GM19099 (cell line): ENCODE results near the gene MC1R.
A peak's percentile ranks its signal among the peaks of the same experiment; 100 is the strongest.

ENCODE experiments used
- POLR2A ChIP-seq: IDR thresholded peaks from 3 replicates; pipeline ENCODE4 v1.6.1; 2011; ENCODE audit warnings: low read depth; ENCODE audit not compliant: insufficient read length; ENCODE audit errors: extremely low read depth

MC1R gene

GRCh38 chr16:89918453-89919347 is at the start of gene MC1R:
MC1R (plus strand) TSS chr16:89918862; CDS start chr16:89919259, 397 bp downstream.
- no peak for TF ChIP-seq POLR2A

GRCh38 chr16:89869911-89870310 is 48.8 kb upstream of the MC1R start:
- TF ChIP-seq POLR2A, result no peak

GRCh38 chr16:89870440-89870839 is 48.2 kb upstream of the MC1R start:
- TF ChIP-seq POLR2A, result no peak

GRCh38 chr16:89871895-89872294 is 46.8 kb upstream of the MC1R start:
- no peak for TF ChIP-seq POLR2A

- peak; percentile 87 for TF ChIP-seq POLR2A
Observed at GRCh38 chr16:89873109-89873971, 45.3 kb upstream of the MC1R start, which contains the start of gene TCF25. TCF25 (plus strand) TSS chr16:89873592; CDS start chr16:89873668, 76 bp downstream.

GRCh38 chr16:89873972-89874689 is 44.5 kb upstream of the MC1R start:
- TF ChIP-seq POLR2A, result no peak

- TF ChIP-seq POLR2A, result no peak
Observed at GRCh38 chr16:89880477-89881367, 37.9 kb upstream of the MC1R start.

GRCh38 chr16:89881368-89881730 is 37.3 kb upstream of the MC1R start:
- no peak for TF ChIP-seq POLR2A

- no peak for TF ChIP-seq POLR2A
Observed at GRCh38 chr16:89883346-89884040, 35.2 kb upstream of the MC1R start.

GRCh38 chr16:89884041-89884421 is 34.6 kb upstream of the MC1R start:
- no peak for TF ChIP-seq POLR2A

- no peak for TF ChIP-seq POLR2A
Observed at GRCh38 chr16:89887243-89887642, 31.4 kb upstream of the MC1R start.

GRCh38 chr16:89890200-89890599 is 28.5 kb upstream of the MC1R start:
- TF ChIP-seq POLR2A, result no peak

- TF ChIP-seq POLR2A, result no peak
Observed at GRCh38 chr16:89890886-89891657, 27.6 kb upstream of the MC1R start.
